NT2/D1 (cell line): Measurements from ENCODE around the gene FZD7.

Experiments
- DNase-seq: peaks from one replicate; pipeline ENCODE4 v3.0.0-alpha.2; 2011; ENCODE audit warnings: low read depth, low spot score
- H3K27me3 ChIP-seq: 2 replicates; pipeline ENCODE4 v1.6.0; 2011; ENCODE audit warnings: mild to moderate bottlenecking; ENCODE audit not compliant: insufficient read length, insufficient read depth
- H3K36me3 ChIP-seq: 2 replicates; pipeline ENCODE4 v1.6.1; 2011; ENCODE audit warnings: mild to moderate bottlenecking, low read length, mixed read lengths; ENCODE audit not compliant: insufficient read depth, insufficient read length
- H3K4me1 ChIP-seq: 2 replicates; pipeline ENCODE4 v1.5.1; 2011; ENCODE audit not compliant: insufficient read depth, insufficient read length
- H3K4me3 ChIP-seq: 2 replicates; pipeline ENCODE4 v1.5.1; 2011; ENCODE audit warnings: low read depth; ENCODE audit not compliant: insufficient read length
- H3K9ac ChIP-seq: 2 replicates; pipeline ENCODE4 v1.6.0; 2011; ENCODE audit warnings: low read depth; ENCODE audit not compliant: insufficient read length
- H3K9me3 ChIP-seq: 2 replicates; pipeline ENCODE4 v1.5.1; 2011; ENCODE audit warnings: mild to moderate bottlenecking, low read length; ENCODE audit not compliant: insufficient read depth
- SUZ12 ChIP-seq: IDR thresholded peaks from 2 replicates; pipeline ENCODE4 v1.6.1; 2011; ENCODE audit not compliant: insufficient read length, insufficient read depth; ENCODE audit errors: extremely low read depth
- YY1 ChIP-seq: IDR thresholded peaks from 2 replicates; pipeline ENCODE4 v1.6.1; 2011; ENCODE audit not compliant: insufficient read length, insufficient read depth
- ZNF274 ChIP-seq: IDR thresholded peaks from 2 replicates; pipeline ENCODE4 v1.6.1; 2011; ENCODE audit warnings: mild to moderate bottlenecking, low read depth, low read length

The FZD7 gene

DNA sequence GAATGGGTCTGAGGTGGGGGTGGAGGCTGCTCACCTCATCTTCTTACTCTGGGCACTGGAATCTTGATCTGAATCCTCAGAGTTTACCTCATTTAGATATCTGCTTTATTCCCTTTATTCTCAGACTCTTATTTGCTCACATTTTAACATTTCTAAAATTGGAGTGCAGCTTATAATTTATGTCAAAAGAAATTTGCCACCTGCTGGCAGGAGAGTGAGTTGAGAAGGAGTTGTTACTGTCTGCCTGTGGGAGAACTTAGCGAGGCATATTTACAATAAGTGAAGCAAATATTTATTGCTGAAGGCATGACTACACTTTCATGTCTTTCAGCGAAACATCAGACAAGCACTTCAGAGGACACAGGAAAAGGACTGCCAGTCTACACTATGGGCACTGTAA is 23.0 kb downstream of the FZD7 start:
- DNase-seq = no peak
- Histone ChIP-seq H3K4me1 (no peaks in the 10 kb centered on the region), H3K4me3 (no peak overlapping the region), H3K9ac (no peak overlapping the region), H3K36me3 (no peaks in the 10 kb centered on the region), H3K9me3 (no peaks in the 10 kb centered on the region), H3K27me3 (no peaks in the 10 kb centered on the region)
- TF ChIP-seq ZNF274 (no peak), YY1 (no peak), SUZ12 (no peak)

DNA sequence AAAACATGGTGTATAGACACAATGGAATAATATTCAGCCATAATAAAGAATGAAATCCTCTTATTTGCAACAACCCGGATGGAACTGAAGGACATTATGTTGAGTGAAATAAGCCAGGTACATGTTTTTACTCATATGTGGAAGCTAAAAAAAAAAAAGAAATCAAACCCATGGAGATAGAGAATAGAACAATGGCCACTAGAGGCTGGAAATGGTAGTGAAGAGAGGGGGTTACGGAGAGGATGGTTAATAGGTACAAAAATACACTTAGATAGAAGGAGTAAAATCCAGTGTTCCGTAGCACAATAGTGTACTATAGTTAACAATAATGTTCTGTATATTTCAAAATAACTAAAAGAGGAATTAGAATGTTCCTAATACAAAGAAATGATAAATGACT is 26.6 kb downstream of the FZD7 start:
- Histone ChIP-seq H3K36me3 (no peaks in the 10 kb centered on the region), H3K4me3 (no peak overlapping the region), H3K4me1 (peaks cover 5% of the 10 kb centered on the region), H3K9me3 (no peaks in the 10 kb centered on the region), H3K27me3 (no peaks in the 10 kb centered on the region), H3K9ac (no peak overlapping the region)
- no peak for DNase-seq
- TF ChIP-seq SUZ12 (no peak), YY1 (no peak), ZNF274 (no peak)

DNA sequence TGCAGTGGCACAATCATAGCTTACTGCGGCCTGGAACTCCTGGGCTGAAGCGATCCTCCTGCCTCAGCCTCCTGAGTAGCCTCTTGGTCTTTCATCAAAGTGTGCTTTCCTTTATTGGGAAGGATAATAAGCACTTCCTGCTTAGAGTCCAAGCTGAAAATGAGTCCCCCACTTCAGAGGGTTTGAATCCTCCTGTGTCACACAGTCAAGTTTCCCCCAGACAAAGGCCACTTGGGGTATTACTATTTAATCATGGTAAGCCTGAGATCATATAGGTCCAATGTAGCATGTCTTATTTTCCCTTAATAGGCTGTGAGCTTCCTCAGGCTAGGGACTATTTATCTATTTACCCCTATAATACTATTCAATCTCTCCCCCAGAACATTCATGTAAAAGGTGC is 28.0 kb downstream of the FZD7 start:
- Histone ChIP-seq H3K4me1 (peaks cover 5% of the 10 kb centered on the region), H3K27me3 (no peaks in the 10 kb centered on the region), H3K9me3 (no peaks in the 10 kb centered on the region), H3K9ac (no peak overlapping the region), H3K36me3 (no peaks in the 10 kb centered on the region), H3K4me3 (no peak overlapping the region)
- no peak for DNase-seq
- TF ChIP-seq SUZ12 (no peak), YY1 (no peak), ZNF274 (no peak)

DNA sequence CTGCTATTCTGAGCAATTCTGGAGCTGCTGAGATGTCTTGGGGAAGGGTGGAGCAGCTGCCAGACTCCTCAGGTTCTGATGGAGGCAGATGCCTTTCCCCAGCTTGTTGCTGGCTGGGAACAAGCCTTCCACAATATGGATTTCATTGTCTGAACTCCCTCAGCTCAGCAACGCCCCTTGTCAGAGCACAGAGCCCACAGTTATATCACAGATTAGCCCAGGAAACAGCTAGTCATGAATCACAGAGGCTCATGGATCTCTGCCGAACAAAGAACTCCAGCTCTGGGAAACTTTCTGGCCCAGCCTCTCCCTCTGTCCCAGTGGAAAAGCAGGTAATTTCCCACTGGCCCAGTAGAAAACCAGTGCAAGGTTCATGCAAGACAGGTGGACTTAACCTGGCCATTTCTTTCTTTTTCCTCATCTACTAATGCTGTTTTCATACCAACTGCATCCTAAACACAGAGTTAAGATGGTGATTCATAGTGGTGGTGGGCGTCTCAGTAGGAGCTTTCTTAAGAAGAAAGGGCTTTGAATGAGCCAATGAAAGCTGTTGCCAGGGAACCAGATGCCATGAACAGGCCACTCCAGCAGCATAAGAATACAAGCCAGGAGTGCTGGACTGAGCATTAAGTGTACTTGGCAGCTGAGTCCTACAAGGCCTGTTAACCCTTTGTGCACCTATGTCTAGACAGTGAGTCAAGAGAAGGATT is 30.7 kb downstream of the FZD7 start:
- TF ChIP-seq ZNF274 (no peak), SUZ12 (no peak), YY1 (no peak)
- Histone ChIP-seq H3K27me3 (no peaks in the 10 kb centered on the region), H3K4me1 (peaks cover 5% of the 10 kb centered on the region), H3K36me3 (no peaks in the 10 kb centered on the region), H3K9ac (peak overlapping the region; percentile 26), H3K9me3 (no peaks in the 10 kb centered on the region), H3K4me3 (no peak overlapping the region)
- peak; percentile 88 for DNase-seq

DNA sequence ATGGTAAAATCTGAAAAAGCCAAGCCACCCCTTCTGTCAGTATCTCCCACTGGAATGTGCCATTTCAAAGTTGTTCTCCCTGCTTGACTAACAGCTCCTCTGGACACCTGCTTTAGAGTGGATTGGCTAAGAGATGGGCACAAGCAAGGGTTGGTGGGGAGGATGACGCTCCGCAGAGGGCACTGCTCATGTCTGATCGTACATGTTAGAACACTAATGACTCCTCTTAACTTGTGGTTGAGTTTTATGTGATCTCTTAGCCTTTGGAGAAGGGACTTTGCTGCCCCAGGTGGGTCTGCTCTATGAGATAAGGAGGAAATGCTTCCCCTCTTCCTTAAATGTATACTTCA is 31.2 kb downstream of the FZD7 start:
- Histone ChIP-seq H3K9ac (no peak overlapping the region), H3K4me1 (peaks cover 5% of the 10 kb centered on the region), H3K36me3 (no peaks in the 10 kb centered on the region), H3K27me3 (no peaks in the 10 kb centered on the region), H3K4me3 (no peak overlapping the region), H3K9me3 (no peaks in the 10 kb centered on the region)
- no peak for TF ChIP-seq SUZ12
- TF ChIP-seq ZNF274 = no peak
- TF ChIP-seq YY1 = no peak
- no peak for DNase-seq

DNA sequence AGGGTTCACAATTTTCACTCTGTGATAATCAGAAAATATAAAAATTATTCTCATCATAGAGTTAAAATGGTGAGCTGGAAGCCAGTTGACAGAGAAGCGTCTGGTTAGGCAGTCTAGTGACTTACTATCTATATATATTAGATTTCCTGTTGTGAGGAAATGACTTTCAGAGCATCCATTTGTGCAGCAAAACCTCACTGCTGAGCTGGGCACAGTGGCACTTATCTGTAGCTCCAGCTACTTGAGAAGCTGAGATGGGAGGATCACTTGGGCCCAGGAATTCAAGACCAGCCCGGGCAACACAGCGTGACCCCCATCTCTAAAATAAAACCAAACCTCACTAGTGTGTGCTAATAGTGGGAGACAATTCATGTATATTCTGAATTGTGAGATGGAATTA is 32.2 kb downstream of the FZD7 start:
- TF ChIP-seq SUZ12 = no peak
- no peak for TF ChIP-seq ZNF274
- TF ChIP-seq YY1 = no peak
- H3K4me1 ChIP-seq = peaks cover 5% of the 10 kb centered on the region
- H3K4me3 ChIP-seq = no peak overlapping the region
- DNase-seq = no peak
- no peaks in the 10 kb centered on the region for H3K27me3 ChIP-seq
- no peaks in the 10 kb centered on the region for H3K36me3 ChIP-seq
- no peaks in the 10 kb centered on the region for H3K9me3 ChIP-seq
- H3K9ac ChIP-seq = no peak overlapping the region

DNA sequence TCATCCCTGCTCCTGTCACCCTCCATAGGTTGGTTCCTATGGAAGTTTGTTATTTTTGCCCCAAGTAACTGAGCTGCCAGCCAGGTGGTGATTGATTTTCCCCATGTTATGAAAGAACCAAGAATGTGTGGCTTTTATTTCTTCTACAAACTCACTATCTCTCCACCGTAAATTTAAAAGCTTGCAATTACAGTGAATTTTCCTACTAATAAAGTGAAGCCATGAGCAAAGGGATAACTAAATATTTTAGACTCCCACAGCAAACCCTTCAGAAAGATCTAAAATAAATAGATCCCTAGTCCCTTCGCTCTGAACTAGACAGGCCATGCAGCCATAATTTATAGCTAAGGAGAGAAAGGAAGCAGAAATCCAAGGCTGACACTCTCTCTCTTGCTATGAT is 33.2 kb downstream of the FZD7 start:
- no peak for DNase-seq
- H3K9me3 ChIP-seq = no peaks in the 10 kb centered on the region

DNA sequence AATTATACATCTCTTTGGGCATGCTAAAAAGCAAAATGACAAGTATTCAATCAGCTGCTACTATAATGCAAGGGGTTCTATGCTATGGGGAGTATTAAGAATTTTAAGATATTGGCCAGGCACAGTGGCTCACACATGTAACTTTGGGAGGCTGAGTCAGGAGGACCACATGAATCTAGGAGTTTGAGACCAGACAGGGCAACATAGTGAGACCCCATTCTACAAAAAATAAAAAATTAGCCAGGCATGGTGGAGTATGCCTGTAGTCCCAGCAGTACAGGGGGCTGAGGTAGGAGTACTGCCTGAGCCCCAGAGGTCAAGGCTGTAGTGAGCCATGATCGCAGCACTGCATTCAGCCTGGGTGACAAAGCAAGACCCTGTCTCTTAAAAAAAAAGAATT is 33.9 kb downstream of the FZD7 start:
- no peak overlapping the region for H3K9ac ChIP-seq
- no peaks in the 10 kb centered on the region for H3K36me3 ChIP-seq
- H3K27me3 ChIP-seq = no peaks in the 10 kb centered on the region
- no peaks in the 10 kb centered on the region for H3K9me3 ChIP-seq
- H3K4me1 ChIP-seq = peaks cover 5% of the 10 kb centered on the region
- no peak for DNase-seq
- TF ChIP-seq ZNF274 (no peak), SUZ12 (no peak), YY1 (no peak)
- H3K4me3 ChIP-seq = no peak overlapping the region

More for the DNA sequence above, 33.2 kb downstream of the FZD7 start:
- TF ChIP-seq YY1 (no peak), ZNF274 (no peak), SUZ12 (no peak)
- Histone ChIP-seq H3K4me3 (no peak overlapping the region), H3K36me3 (no peaks in the 10 kb centered on the region), H3K27me3 (no peaks in the 10 kb centered on the region), H3K9ac (no peak overlapping the region), H3K4me1 (peaks cover 5% of the 10 kb centered on the region)
